ENCODE measurements around the gene PIGN.

DNA sequence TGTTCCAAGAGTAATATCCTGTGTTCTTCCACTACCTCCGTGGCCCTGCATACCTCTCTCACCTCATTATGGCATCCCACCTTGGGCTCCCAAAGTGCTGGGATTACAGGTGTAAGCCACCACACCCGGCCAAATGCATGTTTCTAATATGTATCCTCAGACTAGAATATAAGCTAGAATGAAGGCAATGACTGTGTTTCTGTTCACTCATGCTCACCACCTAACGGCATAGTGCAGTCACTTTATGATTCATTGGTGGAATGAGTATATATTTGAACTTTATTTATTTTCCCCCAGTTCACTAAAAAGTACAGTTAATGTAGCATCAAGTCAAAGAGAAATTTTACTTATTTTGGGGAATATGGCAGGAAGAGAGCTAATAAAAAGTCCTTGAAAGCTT, 11.3 kb downstream of the PIGN start:
- TF ChIP-seq, protein P1, sequence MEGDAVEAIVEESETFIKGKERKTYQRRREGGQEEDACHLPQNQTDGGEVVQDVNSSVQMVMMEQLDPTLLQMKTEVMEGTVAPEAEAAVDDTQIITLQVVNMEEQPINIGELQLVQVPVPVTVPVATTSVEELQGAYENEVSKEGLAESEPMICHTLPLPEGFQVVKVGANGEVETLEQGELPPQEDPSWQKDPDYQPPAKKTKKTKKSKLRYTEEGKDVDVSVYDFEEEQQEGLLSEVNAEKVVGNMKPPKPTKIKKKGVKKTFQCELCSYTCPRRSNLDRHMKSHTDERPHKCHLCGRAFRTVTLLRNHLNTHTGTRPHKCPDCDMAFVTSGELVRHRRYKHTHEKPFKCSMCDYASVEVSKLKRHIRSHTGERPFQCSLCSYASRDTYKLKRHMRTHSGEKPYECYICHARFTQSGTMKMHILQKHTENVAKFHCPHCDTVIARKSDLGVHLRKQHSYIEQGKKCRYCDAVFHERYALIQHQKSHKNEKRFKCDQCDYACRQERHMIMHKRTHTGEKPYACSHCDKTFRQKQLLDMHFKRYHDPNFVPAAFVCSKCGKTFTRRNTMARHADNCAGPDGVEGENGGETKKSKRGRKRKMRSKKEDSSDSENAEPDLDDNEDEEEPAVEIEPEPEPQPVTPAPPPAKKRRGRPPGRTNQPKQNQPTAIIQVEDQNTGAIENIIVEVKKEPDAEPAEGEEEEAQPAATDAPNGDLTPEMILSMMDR (IDR thresholded peaks at IDR 0.05; ENCODE audit: extremely low read depth in 1 of 2, insufficient read depth in 1 of 2, low read depth in 1 of 2, low read length in 2 of 2): no peak
- TF ChIP-seq EZH2 (IDR thresholded peaks at IDR 0.05; ENCODE audit: borderline replicate concordance, low read depth, low read length, severe bottlenecking) (no peak), POLR2A (IDR thresholded peaks at IDR 0.05; ENCODE audit: low read depth, low read length) (no peak), JUN (IDR thresholded peaks at IDR 0.05; ENCODE audit: borderline replicate concordance, insufficient read depth, insufficient read length, low read depth) (no peak), POLR2AphosphoS5 (IDR thresholded peaks at IDR 0.05; ENCODE audit: insufficient read depth, low read depth, low read length) (no peak), FOS (IDR thresholded peaks at IDR 0.05; ENCODE audit: borderline replicate concordance, insufficient read depth, low read length) (no peak)
- TF ChIP-seq, protein P2, sequence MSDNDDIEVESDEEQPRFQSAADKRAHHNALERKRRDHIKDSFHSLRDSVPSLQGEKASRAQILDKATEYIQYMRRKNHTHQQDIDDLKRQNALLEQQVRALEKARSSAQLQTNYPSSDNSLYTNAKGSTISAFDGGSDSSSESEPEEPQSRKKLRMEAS (IDR thresholded peaks at IDR 0.05; ENCODE audit: insufficient read depth, insufficient read length): no peak

All from endothelial cell of umbilical vein (primary cell).